HepG2 (cell line): ENCODE results near the gene ST3GAL5.

Source experiments
- CTCF ChIP-seq: sonication (generic); formaldehyde crosslinking; IDR thresholded peaks from 2 replicates; pipeline ENCODE4 v1.5.0; 2020; ENCODE audit warnings: mild to moderate bottlenecking, missing genetic modification reagents, moderate library complexity
- MTA1 ChIP-seq: sonication (generic); formaldehyde crosslinking; IDR thresholded peaks from 2 replicates; pipeline ENCODE4 v1.4.0; 2020; ENCODE audit warnings: missing genetic modification reagents, mild to moderate bottlenecking, borderline replicate concordance
- RAD21 ChIP-seq: fragments of 450-650 bp; formaldehyde crosslinking; IDR thresholded peaks from 2 replicates; pipeline ENCODE4 v1.5.0; 2020; ENCODE audit warnings: mild to moderate bottlenecking
- SUZ12 ChIP-seq: fragments of 150-350 bp; IDR thresholded peaks from 2 replicates; pipeline ENCODE4 v1.6.1; 2014; ENCODE audit warnings: low read depth, low read length
- ZGPAT ChIP-seq: IDR thresholded peaks from 2 replicates; pipeline ENCODE4 v1.6.1; 2016; ENCODE audit warnings: mild to moderate bottlenecking
- ZNF550 ChIP-seq: sonication (generic); formaldehyde crosslinking; IDR thresholded peaks from 2 replicates; pipeline ENCODE4 v1.4.0; 2020; ENCODE audit warnings: mild to moderate bottlenecking, missing genetic modification reagents, borderline replicate concordance
- ZNF644 ChIP-seq: IDR thresholded peaks from 2 replicates; pipeline ENCODE4 v1.6.1; 2016; ENCODE audit warnings: low read depth

GRCh38 chr2:85875350-85876050 is 13.3 kb downstream of the ST3GAL5 start:
- TF ChIP-seq RAD21, result no peak
- no peak for TF ChIP-seq CTCF
- TF ChIP-seq MTA1 (CRISPR knock-in tag), result no peak
- TF ChIP-seq ZNF550, result no peak
- no peak for TF ChIP-seq SUZ12
- TF ChIP-seq ZGPAT (CRISPR knock-in tag), result no peak
- TF ChIP-seq ZNF644, result no peak
